ENCODE measurements around the gene KANSL1.

DNA sequence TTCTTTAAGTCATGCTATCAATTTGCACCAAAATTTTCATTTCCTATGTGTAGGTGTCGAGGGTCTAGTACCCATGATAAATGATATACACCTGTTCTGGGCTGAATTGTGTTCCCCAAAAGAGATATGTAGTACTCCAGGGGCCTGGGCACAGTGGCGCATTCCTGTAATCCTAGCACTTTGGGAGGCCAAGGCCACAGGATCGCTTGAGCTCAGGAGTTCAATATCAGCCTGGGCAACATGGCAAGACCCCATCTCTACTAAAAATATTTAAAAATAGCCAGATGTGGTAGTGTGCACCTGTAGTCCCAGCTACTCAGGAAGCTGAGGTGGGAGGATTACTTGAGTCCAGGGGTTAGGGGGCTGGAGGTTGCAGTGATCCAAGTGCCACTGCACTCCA is 23.5 kb upstream of the KANSL1 start:
- TF ChIP-seq, protein P1, sequence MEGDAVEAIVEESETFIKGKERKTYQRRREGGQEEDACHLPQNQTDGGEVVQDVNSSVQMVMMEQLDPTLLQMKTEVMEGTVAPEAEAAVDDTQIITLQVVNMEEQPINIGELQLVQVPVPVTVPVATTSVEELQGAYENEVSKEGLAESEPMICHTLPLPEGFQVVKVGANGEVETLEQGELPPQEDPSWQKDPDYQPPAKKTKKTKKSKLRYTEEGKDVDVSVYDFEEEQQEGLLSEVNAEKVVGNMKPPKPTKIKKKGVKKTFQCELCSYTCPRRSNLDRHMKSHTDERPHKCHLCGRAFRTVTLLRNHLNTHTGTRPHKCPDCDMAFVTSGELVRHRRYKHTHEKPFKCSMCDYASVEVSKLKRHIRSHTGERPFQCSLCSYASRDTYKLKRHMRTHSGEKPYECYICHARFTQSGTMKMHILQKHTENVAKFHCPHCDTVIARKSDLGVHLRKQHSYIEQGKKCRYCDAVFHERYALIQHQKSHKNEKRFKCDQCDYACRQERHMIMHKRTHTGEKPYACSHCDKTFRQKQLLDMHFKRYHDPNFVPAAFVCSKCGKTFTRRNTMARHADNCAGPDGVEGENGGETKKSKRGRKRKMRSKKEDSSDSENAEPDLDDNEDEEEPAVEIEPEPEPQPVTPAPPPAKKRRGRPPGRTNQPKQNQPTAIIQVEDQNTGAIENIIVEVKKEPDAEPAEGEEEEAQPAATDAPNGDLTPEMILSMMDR (IDR thresholded peaks at IDR 0.05 in 2 of 3, conservative IDR thresholded peaks at IDR 0.05 in 1 of 3; ENCODE audit: control insufficient read depth in 2 of 3, extremely low read depth in 1 of 3, insufficient read depth in 1 of 3, low read depth in 3 of 3, low read length in 3 of 3) = no peak
- TF ChIP-seq FOXM1 (IDR thresholded peaks at IDR 0.05; ENCODE audit: low read depth, low read length) (no peak), KDM1A (IDR thresholded peaks at IDR 0.05; ENCODE audit: borderline replicate concordance) (no peak)
- TF ChIP-seq, protein P2, sequence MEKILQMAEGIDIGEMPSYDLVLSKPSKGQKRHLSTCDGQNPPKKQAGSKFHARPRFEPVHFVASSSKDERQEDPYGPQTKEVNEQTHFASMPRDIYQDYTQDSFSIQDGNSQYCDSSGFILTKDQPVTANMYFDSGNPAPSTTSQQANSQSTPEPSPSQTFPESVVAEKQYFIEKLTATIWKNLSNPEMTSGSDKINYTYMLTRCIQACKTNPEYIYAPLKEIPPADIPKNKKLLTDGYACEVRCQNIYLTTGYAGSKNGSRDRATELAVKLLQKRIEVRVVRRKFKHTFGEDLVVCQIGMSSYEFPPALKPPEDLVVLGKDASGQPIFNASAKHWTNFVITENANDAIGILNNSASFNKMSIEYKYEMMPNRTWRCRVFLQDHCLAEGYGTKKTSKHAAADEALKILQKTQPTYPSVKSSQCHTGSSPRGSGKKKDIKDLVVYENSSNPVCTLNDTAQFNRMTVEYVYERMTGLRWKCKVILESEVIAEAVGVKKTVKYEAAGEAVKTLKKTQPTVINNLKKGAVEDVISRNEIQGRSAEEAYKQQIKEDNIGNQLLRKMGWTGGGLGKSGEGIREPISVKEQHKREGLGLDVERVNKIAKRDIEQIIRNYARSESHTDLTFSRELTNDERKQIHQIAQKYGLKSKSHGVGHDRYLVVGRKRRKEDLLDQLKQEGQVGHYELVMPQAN (conservative IDR thresholded peaks at IDR 0.05) = no peak
